Measurements from ENCODE around the gene TUFM.
"Not testable (repeated sequence)": the region's sequence is repeated elsewhere in the genome, so short reads cannot be mapped to it uniquely, and the experiment has no call there.

Gene TUFM

GRCh38 chr16:28873543-28874201 is 27.5 kb upstream of the TUFM start:
- no peak overlapping the region for H3K4me3 ChIP-seq (ENCODE audit: low read depth, low read length)
- DNase-seq (ENCODE audit: low read depth), result no peak
- TF ChIP-seq CTCF (IDR thresholded peaks at IDR 0.05; ENCODE audit: low read depth, low read length, missing control alignments), result peak; percentile 79

- no peak overlapping the region for H3K4me3 ChIP-seq (ENCODE audit: low read depth, low read length)
- no peak for DNase-seq (ENCODE audit: low read depth)
- TF ChIP-seq CTCF (IDR thresholded peaks at IDR 0.05; ENCODE audit: low read depth, low read length, missing control alignments), result no peak
Measured at GRCh38 chr16:28872952-28873351, 26.8 kb upstream of the TUFM start.

GRCh38 chr16:28869201-28869600 is 23.1 kb upstream of the TUFM start:
- no peak for DNase-seq (ENCODE audit: low read depth)
- no peak for TF ChIP-seq CTCF (IDR thresholded peaks at IDR 0.05; ENCODE audit: low read depth, low read length, missing control alignments)
- H3K4me3 ChIP-seq (ENCODE audit: low read depth, low read length), result no peak overlapping the region

- H3K4me3 ChIP-seq (ENCODE audit: low read depth, low read length); DNase-seq (ENCODE audit: low read depth): not testable (repeated sequence)
Measured at GRCh38 chr16:28867646-28868045, 21.5 kb upstream of the TUFM start.

GRCh38 chr16:28867241-28867640 is 21.1 kb upstream of the TUFM start:
- H3K4me3 ChIP-seq (ENCODE audit: low read depth, low read length), result no peak overlapping the region
- no peak for DNase-seq (ENCODE audit: low read depth)
- no peak for TF ChIP-seq CTCF (IDR thresholded peaks at IDR 0.05; ENCODE audit: low read depth, low read length, missing control alignments)

GRCh38 chr16:28866454-28866804 is 20.3 kb upstream of the TUFM start:
- no peak for TF ChIP-seq CTCF (IDR thresholded peaks at IDR 0.05; ENCODE audit: low read depth, low read length, missing control alignments)
- no peak for DNase-seq (ENCODE audit: low read depth)
- no peak overlapping the region for H3K4me3 ChIP-seq (ENCODE audit: low read depth, low read length)

- DNase-seq (ENCODE audit: low read depth), result no peak
- TF ChIP-seq CTCF (IDR thresholded peaks at IDR 0.05; ENCODE audit: low read depth, low read length, missing control alignments), result no peak
- H3K4me3 ChIP-seq (ENCODE audit: low read depth, low read length), result no peak overlapping the region
Measured at GRCh38 chr16:28865722-28866453, 19.7 kb upstream of the TUFM start.
